GM12875 (cell line): ENCODE measurements around the gene SUDS3.

Source experiments
- H3K4me3 ChIP-seq: one replicate; pipeline ENCODE4 v1.5.1; 2011; ENCODE audit warnings: low read depth, low read length, control low read depth
- TF ChIP-seq, protein P1 (sequence below): IDR thresholded peaks from 2 replicates; pipeline ENCODE4 v1.5.1; 2011; ENCODE audit warnings: low read depth, mild to moderate bottlenecking, control low read depth, inconsistent platforms, low read length, moderate library complexity, borderline replicate concordance; ENCODE audit not compliant: insufficient read depth

The SUDS3 gene

GRCh38 chr12:118463677-118464076, 87.3 kb downstream of the SUDS3 start:
- TF ChIP-seq, protein P1, sequence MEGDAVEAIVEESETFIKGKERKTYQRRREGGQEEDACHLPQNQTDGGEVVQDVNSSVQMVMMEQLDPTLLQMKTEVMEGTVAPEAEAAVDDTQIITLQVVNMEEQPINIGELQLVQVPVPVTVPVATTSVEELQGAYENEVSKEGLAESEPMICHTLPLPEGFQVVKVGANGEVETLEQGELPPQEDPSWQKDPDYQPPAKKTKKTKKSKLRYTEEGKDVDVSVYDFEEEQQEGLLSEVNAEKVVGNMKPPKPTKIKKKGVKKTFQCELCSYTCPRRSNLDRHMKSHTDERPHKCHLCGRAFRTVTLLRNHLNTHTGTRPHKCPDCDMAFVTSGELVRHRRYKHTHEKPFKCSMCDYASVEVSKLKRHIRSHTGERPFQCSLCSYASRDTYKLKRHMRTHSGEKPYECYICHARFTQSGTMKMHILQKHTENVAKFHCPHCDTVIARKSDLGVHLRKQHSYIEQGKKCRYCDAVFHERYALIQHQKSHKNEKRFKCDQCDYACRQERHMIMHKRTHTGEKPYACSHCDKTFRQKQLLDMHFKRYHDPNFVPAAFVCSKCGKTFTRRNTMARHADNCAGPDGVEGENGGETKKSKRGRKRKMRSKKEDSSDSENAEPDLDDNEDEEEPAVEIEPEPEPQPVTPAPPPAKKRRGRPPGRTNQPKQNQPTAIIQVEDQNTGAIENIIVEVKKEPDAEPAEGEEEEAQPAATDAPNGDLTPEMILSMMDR = no peak
- H3K4me3 ChIP-seq = no peak overlapping the region

DNA sequence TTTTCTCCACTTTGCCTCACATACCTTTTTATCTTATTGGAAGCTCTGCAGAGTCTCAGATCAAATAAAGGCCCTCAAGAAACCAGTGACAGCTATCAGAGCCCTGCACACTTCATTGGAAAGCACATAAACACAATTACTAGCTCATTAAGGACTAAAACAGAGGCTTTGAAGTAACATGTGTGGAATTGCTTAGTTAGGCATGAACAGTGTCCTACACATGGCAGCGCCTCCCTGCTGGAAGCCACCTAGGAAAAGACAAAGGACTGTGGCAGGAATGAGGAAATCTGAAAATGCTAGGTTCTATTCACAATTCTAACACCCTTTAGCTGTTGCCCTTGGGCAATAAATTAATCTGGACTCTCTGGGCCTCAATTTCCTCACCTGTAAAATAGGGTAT, 89.4 kb downstream of the SUDS3 start:
- TF ChIP-seq, protein P1 = no peak
- H3K4me3 ChIP-seq = no peak overlapping the region
